GM12801 (cell line): ENCODE measurements around the gene CALHM5.

ENCODE experiments used
- TF ChIP-seq, protein P1 (sequence below): IDR thresholded peaks from one replicate; pipeline ENCODE4 v1.5.1; 2011; ENCODE audit warnings: control low read depth; ENCODE audit not compliant: insufficient read length; ENCODE audit errors: extremely low read depth

CALHM5 gene

DNA sequence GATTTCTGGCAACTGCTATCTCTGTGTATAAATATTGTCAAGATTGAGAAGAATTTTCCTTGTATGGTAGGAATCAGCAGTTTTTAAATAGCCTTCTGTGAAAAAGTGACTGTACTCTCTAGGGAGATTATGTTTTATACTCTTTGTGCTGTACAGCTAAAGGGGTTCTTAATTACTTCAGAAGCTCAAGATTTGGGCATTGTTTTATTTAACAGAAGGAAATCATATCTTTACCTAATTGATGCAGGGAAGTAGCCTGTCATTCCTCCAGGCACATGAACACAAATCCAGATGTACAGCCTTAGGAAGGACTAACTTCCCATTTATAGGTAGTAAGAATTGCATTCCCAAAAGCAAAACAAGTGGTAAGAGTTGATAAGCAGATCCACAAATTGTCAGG lies 1.3 kb downstream of the CALHM5 start:
- TF ChIP-seq, protein P1, sequence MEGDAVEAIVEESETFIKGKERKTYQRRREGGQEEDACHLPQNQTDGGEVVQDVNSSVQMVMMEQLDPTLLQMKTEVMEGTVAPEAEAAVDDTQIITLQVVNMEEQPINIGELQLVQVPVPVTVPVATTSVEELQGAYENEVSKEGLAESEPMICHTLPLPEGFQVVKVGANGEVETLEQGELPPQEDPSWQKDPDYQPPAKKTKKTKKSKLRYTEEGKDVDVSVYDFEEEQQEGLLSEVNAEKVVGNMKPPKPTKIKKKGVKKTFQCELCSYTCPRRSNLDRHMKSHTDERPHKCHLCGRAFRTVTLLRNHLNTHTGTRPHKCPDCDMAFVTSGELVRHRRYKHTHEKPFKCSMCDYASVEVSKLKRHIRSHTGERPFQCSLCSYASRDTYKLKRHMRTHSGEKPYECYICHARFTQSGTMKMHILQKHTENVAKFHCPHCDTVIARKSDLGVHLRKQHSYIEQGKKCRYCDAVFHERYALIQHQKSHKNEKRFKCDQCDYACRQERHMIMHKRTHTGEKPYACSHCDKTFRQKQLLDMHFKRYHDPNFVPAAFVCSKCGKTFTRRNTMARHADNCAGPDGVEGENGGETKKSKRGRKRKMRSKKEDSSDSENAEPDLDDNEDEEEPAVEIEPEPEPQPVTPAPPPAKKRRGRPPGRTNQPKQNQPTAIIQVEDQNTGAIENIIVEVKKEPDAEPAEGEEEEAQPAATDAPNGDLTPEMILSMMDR, result no peak

DNA sequence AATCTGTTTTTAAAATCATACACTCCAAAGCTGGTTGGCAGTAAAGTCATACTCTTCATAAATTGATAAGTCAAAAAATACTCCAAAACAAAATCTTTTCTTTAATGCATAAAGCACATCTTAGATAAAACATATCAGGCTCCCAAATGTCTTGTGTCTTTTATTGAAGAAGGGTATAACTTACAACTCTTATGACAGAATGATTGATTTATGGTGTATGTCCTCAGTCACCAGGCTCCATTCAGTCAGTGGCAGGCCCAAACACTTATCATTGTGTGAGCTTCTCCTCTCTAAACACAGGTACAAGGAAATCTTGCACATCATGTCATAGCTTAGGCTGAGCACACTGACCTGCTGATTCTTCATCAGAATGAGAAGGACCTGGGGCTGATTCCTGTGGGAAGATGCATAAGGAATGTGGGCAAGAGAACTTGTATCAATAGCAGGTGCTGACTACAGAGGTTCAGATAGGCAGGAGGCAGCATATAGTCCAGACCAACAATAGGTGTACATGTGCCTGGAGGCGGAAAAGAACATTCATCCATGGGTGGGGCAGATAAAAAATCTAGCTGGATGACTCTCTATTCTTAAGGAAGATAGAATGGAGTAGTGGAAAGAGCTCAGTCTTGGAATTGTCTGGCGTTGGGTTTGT lies 1.9 kb downstream of the CALHM5 start:
- TF ChIP-seq, protein P1, result no peak

DNA sequence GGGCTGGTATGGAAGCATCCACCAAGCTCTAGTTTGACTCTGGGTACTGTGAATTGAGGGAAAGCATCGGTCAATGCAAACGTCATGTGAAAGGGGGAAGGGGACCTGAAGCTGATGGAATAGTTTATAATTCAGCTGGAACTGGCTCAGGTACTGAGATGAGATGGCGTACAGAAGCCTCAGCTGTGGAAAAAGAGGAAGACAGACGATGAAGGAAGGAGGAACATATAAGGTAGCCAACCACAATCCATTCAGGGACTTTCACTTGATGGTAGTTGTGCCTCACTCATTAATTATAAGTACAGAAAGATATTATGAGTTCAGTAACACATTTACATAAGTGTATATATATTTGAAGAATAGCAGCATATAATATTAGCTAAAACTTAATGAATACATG lies 2.7 kb downstream of the CALHM5 start:
- TF ChIP-seq, protein P1, result no peak

DNA sequence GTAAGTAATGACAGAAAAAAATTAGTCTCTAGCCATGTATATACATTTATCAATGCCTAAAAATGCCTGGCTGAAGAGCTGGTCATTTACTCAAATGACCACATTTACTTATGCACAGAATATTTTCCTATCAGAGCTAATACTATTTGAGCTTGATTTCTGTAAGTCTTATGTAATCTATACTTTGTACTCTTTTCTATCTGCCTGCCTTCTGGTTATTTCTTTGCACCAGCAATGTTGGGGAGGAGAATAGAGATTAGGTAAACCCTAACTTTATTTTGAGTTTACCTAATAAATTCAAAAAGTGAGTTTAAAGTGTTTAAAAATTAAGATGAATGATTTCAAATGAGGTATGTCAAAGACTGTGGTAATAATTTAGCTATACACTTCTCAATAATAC lies 3.7 kb downstream of the CALHM5 start:
- TF ChIP-seq, protein P1, result no peak

DNA sequence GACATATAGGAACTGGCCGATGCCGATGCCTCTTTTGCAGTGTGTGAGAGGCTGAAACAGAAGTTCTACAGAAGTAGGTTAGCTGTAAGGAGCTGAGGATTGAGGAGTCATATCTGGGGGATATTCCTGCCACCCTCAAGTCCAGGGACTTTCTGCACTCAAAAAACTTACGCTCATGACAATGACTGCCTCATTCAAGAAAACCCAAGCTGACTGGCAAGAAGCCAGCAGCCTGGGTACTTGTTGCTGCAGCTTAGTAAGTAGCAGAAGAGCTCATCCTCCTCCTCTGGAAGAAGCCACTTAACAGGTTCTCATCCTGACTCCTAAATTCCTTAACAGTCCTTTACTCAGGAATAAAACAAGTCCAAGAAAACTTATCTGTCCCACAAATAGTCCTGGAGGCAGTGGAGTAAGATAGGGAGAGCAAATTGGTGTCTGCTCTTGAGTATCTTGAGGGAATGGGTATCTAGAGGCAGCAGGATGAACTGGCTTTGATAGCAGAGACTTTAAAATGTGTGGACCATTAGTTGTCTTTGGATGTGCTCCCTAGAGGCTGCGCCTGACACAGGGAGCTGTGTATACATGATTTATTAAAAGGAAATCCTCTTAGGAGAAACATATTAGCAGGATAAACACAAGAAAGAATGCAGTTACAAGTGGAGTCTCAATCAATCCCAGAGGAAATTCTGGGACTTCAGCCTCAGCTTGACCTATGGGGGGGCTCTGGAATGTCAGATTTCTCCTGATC lies 7.4 kb downstream of the CALHM5 start:
- TF ChIP-seq, protein P1, result no peak

DNA sequence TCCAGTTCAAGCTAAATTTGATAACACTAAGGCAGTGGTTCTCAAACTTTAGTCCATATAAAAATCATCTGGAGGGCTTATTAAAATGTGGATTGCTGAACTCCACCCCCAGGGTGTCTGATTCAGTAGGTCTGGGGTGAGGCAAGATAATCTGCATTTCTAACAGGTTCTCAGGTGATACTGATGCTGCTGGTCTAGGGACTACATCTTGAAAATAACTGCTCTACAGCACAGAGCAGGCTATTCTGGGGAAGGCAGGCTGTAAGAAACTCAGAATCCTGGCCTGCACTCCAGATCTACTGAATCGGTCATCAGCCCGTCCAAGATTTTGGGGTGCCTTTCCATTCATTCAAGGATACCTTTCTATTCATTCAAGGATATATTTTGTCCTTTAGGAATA lies 11.5 kb downstream of the CALHM5 start:
- TF ChIP-seq, protein P1, result no peak

DNA sequence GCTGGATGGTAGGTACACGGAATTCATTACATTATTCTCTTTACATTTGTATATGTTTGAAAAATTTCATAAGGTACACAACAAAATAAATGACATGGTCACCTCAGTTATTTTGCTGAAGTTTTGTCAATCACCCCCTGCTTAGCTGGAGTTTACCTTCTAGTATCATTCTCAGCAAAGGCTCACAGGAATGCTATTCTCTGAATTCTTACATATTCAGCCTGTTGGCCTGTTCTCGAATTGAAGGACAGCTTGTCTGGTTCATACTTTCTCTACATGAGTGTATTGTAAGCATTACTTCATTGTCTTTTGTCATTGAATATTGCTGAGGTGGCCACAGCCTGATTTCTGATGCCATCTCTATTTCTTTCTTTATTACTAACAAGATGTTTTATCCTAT lies 12.8 kb downstream of the CALHM5 start:
- TF ChIP-seq, protein P1, result no peak
